T-helper 2 cell treated with Interferon-gamma antibody and Interleukin-4, amounts not matched to agents 100 ng/mL and 5 ng/mL, for 36 hours (primary cell): ENCODE measurements around the gene CLSTN1. TPM values are rescaled to one million over a fixed set of nuclear protein-coding genes. Genes with fewer than 3 reads are reported as not detected.

Experiments
- intact Hi-C: fragments of 100-400 bp; cut with micrococcal nuclease; formaldehyde crosslinking; loops from one replicate; pipeline ENCODE4 v1.15.1; 2023
- total RNA-seq: library from RNA; stranded (reverse); gene quantifications from 2 replicates; pipeline ENCODE4 v1.2.3, GENCODE V29; 2022

The CLSTN1 gene
- total RNA-seq, 1 donor from 2014 or later: 100 TPM

DNA sequence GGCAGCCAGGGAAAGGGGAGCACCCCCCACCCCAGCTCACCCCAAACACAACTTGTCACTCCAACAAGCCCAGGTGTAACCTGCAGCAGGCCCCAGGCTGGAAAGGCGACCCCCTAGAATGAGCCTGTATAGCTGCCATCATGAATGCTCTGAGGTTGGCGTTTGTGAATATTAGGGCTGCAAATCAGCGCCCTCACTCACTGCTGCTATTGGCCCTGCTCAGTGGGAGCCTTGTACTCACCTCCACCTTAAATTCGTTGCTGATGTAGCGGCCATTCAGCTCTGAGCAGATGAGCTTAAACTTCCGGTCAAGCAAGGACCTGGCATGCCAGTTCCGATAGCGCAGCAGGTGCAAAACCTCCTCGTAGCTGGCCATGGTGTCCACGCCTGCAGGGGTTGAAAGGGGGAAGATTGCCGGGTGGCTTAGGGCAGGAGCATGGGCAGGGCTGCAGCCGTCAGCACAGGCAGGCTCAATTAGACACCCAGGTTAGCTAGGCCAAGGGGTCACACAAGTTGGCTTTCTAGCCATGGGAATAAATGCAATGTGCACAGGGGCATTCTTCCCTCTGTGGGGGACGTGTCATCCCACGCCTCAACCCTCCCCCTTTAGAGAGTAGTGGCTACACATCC lies 90.5 kb downstream of the CLSTN1 start:
- intact Hi-C loops: no loop called here

DNA sequence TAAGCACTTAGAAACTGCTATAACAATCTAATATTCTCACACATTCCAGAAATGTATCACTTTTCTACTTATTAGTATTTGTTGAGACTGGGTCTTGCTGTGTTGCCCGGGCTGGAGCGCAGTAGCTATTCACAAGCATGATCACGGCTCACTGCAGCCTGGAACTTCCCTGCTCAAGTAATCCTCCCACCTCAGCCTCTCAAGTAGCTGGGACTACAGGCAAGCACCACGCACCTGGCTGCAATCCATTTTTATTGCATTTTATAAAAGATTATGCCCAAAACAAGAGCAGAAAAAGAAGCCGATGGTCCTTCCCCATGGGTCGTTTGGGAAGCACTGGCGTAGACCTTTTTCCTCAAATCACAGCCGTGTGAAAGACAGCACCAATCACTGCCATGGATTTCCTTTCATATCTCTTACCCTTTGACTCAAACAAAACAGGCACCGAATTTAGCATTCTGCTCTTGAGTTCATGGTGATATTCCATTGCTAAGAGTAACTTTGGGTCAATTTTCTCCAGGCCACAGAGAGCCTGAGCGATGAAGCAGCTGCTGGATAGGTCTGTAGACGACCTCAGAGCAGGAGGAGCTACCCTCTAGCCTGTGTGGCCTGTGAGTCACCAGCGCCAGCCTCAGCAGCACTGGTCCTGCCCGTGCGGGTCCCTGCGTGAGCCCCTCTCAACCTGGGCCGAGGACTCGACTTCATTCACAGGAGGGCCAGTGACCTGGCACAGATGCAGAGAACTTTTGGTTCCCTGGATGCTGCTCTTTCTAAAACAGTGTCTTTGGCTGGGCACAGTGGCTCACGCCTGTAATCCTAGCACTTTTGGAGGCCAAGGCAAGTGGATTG lies 91.4 kb downstream of the CLSTN1 start:
- intact Hi-C loops: no loop called here

DNA sequence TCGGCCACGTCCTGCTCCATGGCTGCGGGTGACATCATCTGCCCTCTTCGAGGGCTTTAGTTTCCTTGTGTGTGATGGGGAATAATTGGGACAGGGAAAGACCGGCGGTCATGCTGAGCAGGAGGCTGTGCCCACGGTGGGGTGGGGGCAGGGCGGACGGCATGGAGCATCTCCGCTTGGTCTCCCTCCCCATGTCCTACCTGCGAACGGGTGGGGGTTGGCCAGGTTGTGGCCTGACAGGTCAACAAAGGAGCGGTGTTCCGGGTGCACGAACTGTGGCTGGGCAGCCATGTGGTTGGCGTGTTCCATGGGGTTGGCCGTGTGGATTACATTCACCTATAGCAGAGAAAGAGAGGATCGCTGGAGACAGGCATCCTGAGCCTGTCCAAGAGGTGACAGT lies 92.2 kb downstream of the CLSTN1 start:
- intact Hi-C loops: no loop called here

DNA sequence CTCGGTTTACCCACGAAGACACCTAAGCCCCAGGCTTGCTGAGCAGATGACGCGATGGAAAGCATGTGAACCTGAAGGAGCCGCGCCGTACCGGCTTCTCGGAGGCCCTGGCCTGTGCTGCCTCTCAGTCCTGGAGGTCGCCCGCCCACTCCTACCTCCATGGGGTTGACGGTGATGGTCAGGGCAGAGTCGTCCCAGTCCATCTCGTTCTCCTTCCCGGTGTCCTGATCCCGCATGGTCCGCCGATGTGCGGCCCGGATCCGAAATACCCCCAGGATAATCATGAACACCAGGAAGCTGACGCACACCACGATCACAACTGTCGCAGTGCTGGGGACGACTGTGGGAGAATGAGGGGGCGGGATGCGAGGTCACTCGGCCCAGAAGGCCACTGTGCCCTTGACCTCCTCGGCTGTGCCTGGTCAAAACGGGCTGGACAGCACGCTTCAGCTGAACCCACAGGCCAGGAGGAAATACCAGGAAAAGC lies 92.7 kb downstream of the CLSTN1 start:
- intact Hi-C loops: no loop called here

DNA sequence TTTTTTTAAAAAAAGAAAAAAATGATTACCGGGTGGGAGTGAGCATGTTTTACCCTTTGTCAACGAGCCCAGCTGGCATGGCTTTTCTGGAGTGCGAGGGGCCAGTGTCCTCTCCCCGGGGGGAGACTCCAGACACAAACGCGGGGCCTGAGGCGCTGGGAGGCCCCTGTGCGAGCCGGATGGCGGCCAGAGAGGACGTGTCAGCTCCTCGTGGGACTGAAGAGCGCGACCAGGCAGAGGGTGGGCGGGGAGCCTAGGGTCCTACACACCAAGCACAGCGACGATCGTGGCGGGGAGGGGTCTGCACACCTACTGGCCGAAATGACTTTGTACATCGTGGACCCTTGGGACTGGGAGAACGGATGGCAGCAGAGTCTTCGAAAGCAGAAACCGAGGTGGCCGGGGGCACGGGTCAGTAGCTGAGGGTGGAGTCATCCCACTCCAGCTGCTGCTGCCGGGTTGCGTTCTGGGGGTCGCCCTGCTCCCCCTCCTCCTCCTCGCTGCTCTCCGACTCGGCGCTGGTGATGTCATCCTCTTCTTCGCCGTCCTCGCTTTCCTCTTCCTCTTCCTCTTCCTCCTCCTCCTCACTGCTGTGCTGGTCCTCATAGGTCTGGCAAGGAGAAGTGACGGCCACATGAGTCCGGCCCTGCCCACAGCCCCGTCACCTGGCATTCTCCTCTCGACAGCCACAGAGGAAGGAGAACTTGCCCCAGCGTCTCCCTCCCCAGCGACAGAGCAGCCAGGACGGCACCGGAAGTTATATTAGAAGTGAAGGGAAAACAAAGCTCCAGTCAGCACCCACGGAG lies 93.5 kb downstream of the CLSTN1 start:
- intact Hi-C loops: no loop called here

DNA sequence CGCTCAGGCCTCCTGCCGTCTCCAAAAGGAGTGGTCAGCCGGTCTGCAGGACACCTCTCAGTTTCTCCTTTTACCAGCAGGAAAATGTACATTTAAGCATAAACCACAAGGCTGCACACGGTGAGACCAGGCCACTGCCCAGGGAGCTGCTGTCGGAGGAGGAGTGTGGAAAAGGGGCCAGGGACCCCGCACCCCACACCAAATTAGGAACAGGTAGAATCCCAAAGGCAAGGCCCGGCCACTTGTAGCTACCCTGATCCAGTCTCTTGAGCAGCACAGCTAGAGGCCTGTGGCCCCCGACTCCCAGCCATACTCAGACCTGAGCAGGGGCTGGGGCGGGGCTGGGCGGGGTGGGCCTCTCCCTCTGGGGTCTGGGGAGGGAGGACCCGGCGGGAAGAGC lies 94.2 kb downstream of the CLSTN1 start:
- intact Hi-C loops: loop anchor here (5.0 kb wide), 1 partner anchor 73 kb away; no protein-coding TSS in a partner anchor

DNA sequence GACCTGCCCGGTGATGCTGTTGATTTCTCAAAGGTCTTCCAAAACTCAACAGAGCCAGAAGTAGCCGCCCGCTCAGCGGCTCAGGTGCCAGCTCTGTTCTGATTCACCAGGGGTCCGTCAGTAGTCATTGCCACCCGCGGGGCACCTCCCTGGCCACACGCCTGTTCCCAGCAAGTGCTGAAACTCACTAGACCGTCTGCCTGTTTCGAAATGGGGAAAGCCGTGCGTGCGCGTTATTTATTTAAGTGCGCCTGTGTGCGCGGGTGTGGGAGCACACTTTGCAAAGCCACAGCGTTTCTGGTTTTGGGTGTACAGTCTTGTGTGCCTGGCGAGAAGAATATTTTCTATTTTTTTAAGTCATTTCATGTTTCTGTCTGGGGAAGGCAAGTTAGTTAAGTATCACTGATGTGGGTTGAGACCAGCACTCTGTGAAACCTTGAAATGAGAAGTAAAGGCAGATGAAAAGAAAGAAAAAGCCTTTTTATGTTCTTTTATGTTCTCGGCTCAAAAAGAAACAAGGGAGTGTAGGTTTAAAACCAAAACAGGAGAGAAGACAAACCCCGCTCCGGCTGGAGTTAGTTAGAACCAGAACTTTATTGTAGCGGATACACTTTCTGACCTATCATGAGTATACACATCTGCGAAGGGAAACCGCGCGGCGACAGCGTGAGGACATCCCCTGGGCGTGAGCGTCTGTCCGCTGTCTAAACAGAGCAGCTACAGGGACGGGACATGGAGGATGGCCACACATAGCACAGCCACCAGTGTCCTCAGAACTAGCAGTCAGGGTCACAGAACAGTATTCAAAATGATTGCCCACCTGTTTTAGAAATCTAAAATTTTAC lies 95.1 kb downstream of the CLSTN1 start:
- intact Hi-C loops: loop anchor here (5.0 kb wide), 1 partner anchor 74 kb away; no protein-coding TSS in a partner anchor

DNA sequence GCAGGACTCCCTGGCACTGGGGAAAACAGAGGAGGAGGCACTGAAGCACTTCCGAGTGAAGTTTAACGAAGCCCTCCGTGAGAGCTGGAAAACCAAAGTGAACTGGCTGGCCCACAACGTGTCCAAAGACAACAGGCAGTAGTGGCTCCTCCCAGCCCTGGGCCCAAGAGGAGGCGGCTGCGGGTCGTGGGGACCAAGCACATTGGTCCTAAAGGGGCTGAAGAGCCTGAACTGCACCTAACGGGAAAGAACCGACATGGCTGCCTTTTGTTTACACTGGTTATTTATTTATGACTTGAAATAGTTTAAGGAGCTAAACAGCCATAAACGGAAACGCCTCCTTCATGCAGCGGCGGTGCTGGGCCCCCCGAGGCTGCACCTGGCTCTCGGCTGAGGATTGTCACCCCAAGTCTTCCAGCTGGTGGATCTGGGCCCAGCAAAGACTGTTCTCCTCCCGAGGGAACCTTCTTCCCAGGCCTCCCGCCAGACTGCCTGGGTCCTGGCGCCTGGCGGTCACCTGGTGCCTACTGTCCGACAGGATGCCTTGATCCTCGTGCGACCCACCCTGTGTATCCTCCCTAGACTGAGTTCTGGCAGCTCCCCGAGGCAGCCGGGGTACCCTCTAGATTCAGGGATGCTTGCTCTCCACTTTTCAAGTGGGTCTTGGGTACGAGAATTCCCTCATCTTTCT lies 96.7 kb downstream of the CLSTN1 start:
- intact Hi-C loops: loop anchor here (5.0 kb wide), 1 partner anchor 75 kb away; no protein-coding TSS in a partner anchor

DNA sequence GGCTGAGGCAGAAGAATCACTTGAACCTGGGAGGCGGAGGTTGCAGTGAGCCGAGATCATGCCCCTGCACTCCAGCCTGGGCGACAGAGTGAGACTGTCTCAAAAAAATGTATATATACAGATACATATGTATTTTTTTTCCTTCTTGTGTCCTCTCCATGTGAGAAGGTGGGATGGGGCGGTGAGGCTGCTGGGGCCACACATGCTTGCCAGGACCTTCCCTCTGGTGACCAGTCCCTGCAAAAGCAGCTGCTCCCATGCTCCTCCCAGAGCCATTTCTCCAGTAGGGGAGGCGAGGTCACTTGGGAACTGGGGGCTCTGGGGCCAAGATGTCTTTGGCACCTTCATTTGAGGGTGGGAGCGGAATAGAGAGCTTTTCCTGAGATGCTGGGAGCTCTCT lies 97.4 kb downstream of the CLSTN1 start:
- intact Hi-C loops: loop anchor here (5.0 kb wide), 1 partner anchor 76 kb away; no protein-coding TSS in a partner anchor

DNA sequence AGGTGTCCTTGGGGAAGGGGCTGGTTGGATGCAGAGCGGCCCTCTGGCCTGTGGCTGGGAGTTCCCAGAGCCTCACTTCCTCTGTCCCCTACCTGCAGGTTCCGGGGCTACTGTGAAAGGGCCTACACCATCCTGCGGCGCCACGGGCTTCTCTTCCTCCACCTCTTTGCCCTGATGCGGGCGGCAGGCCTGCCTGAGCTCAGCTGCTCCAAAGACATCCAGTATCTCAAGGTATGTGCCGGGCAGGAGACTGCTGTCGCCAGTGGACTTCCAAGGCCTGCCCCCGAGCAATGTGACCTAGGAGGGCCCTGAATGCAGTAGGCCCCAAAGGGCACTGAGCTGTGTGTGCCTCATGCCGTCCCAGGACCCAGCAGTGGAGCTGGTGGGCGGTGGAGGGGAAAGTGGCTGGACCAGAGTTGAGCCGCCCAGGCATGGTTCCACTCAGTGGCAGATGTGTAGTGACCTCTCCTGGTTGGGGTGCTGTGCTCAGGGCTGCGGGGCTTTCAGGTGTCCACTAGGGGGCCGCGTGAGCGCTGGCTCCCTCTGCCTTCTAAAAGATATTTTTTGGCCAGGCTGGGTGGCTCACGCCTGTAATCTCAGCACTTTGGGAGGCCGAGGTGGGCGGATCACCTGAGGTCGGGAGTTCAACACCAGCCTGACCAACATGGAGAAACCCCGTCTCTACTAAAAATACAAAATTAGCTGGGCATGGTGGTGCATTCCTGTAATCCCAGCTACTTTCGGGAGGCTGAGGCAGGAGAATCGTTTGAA lies 98.9 kb downstream of the CLSTN1 start:
- intact Hi-C loops: loop anchor here (1.0 to 5.0 kb wide), 3 partner anchors 77 to 142 kb away; no protein-coding TSS in a partner anchor

DNA sequence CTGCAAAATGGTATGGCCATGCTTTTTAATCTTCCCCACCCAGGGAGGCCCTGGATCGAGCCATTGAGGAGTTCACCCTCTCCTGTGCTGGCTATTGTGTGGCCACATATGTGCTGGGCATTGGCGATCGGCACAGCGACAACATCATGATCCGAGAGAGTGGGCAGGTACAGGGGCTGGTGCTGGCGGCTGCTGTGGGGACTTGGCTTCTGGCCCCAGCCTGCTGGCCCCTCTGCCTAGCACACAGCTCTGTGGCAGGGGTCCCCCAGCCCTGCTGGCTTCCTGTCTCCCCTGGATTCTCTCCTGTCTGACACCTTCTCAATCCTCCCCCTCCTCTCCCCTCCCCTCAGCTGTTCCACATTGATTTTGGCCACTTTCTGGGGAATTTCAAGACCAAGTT lies 99.8 kb downstream of the CLSTN1 start:
- intact Hi-C loops: loop anchor here (2.0 kb wide), 1 partner anchor 97 kb away; no protein-coding TSS in a partner anchor

DNA sequence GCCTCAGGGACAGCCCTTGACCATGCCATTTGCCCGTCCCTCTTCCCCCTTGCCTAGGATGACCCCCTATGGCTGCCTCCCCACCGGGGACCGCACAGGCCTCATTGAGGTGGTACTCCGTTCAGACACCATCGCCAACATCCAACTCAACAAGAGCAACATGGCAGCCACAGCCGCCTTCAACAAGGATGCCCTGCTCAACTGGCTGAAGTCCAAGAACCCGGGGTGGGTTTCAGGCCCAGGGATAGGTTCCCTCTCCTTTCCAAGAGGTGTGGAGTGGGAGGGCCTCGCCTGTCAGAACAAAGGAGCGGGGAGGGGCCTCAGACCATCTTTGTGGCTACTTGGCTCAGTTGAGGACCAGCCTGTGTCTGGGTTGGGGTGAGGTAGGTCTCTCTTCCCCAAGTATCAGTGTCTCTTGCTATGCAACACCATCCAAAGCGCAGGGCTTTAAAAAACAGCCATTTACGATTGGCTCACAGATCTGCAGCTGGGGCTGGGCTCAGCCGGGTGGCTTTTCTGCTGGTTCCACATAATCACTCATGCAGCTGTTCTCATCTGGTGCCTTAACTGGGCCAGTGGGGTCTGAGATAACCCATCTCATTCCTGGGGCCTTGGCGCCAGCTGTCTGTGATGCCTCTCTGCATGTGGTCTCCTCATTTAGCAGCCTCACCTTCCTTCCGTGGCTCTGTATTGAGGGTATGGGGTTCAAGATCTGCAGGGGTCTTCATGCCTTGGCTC lies 100.5 kb downstream of the CLSTN1 start:
- intact Hi-C loops: no loop called here

DNA sequence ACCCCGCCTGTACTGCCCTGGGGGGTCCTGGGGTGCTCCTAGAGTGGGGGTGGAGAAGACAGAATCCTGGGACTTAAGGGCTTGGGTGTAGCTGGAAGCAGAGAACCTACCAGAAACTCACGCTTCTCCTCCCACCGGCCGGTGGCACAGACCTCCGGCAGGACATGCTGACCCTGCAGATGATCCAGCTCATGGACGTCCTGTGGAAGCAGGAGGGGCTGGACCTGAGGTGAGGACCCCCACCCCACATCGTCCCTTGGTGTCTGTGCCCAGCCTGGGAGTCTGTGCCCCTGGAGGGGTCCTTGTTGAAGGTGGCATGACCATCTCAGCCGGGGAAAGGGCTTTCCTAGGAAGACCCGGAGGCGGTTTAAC lies 101.4 kb downstream of the CLSTN1 start:
- intact Hi-C loops: no loop called here

DNA sequence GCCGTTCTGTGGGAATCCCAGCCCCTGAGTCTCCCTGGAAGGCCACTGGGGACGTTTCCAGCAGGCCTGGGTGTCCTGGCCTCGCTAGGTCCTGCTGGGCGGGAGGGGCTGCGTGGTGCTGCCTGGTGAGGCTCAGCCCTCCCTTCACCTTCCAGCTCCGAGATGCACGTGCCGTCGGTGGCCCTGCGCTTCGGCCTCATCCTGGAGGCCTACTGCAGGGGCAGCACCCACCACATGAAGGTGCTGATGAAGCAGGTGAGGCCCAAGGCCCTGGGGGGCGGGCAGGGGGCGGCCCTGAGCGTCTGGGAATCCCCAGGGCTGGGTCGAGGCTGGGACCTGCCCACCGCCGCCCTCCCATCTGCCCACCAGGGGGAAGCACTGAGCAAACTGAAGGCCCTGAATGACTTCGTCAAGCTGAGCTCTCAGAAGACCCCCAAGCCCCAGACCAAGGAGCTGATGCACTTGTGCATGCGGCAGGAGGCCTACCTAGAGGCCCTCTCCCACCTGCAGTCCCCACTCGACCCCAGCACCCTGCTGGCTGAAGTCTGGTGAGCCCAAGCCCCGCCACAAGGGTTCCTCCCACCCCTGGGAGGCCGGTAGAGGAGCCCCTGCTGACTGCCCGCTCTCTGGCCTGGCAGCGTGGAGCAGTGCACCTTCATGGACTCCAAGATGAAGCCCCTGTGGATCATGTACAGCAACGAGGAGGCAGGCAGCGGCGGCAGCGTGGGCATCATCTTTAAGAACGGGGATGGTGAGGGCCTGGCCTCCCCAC lies 102.0 kb downstream of the CLSTN1 start:
- intact Hi-C loops: no loop called here

DNA sequence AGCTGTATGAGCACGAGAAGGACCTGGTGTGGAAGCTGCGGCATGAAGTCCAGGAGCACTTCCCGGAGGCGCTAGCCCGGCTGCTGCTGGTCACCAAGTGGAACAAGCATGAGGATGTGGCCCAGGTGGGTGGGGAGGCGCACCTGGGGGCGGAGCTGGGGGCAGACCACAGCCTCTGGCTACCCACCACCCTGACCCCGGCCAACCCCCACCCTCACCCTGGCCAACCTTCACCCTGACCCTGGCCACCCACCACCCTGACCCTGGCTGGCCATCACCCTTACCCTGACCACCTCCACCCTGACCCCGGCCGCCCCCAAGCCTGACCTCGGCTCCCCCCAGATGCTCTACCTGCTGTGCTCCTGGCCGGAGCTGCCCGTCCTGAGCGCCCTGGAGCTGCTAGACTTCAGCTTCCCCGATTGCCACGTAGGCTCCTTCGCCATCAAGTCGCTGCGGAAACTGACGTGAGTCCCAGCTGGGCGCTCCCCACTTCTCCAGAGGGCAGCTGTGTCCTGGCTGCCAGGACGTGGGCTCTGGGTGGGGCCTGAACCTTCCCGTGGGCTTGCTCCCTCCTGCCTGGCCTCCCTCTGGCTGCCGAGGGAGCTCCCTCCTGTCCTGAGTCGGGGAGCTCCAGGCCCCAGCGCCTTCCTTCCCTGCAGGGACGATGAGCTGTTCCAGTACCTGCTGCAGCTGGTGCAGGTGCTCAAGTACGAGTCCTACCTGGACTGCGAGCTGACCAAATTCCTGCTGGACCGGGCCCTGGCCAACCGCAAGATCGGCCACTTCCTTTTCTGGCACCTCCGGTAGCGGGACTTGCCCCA lies 102.8 kb downstream of the CLSTN1 start:
- intact Hi-C loops: no loop called here

DNA sequence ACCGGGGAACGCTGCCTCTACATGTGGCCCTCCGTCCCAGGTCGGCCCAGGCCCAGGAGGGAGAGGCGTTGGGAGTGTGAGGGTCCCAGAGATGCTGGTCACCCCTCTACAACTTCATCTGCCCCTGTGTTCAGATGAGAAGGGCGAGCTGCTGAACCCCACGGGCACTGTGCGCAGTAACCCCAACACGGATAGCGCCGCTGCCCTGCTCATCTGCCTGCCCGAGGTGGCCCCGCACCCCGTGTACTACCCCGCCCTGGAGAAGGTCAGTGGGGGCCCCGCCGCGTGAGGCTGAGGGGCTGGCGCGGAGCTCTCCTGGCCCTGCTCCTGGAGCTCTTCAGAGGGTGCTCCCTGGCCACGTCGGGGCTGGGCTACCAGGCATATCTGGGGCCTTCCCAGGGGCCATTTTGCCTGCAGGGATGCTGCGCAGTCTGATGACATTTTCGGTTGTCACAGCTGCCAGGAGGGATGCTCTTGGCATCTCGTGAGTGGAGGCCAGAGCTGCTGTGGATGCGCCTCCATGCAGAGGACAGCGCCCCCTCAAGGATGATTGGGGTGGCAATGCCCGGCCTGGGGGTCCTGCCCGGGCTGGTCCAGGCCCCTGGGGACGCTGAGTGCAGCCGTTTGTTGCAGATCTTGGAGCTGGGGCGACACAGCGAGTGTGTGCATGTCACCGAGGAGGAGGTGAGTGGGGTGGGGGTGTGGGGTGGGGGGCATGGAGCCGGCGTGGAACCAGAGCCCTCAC lies 103.6 kb downstream of the CLSTN1 start:
- intact Hi-C loops: no loop called here
